Activated T-cell treated with anti-CD3 and anti-CD28 coated beads for 1 hour (primary cell): ENCODE results near the gene RNASE9.
"Not testable (repeated sequence)": the region's sequence is repeated elsewhere in the genome, so short reads cannot be mapped to it uniquely, and the experiment has no call there.

Source experiments
- DNase-seq: peaks from one replicate; pipeline ENCODE4 v3.0.0-alpha.2; 2020; ENCODE audit warnings: low read depth

The RNASE9 gene

GRCh38 chr14:20572382-20572990 lies 11.6 kb upstream of the RNASE9 start:
- DNase-seq, result not testable (repeated sequence)

- DNase-seq, result not testable (repeated sequence)
These were observed 9.9 kb upstream of the RNASE9 start for GRCh38 chr14:20570720-20571119.

- DNase-seq, result not testable (repeated sequence)
These were observed 9.0 kb upstream of the RNASE9 start for GRCh38 chr14:20569865-20570264.

- no peak for DNase-seq
These were observed 8.2 kb upstream of the RNASE9 start for GRCh38 chr14:20569066-20569465.

GRCh38 chr14:20568393-20568792 lies 7.5 kb upstream of the RNASE9 start:
- no peak for DNase-seq

GRCh38 chr14:20567199-20567598 lies 6.4 kb upstream of the RNASE9 start:
- not testable (repeated sequence) for DNase-seq

- DNase-seq, result no peak
These were observed 3.7 kb upstream of the RNASE9 start for GRCh38 chr14:20564501-20564997.

- no peak for DNase-seq
These were observed 3.1 kb upstream of the RNASE9 start for GRCh38 chr14:20563971-20564370.

GRCh38 chr14:20559461-20559904 lies 1.4 kb downstream of the RNASE9 start:
- DNase-seq, result no peak

GRCh38 chr14:20557212-20557542 lies 3.7 kb downstream of the RNASE9 start:
- DNase-seq, result no peak

- DNase-seq, result no peak
These were observed 4.2 kb downstream of the RNASE9 start for GRCh38 chr14:20556500-20557211.

- DNase-seq, result no peak
These were observed 5.0 kb downstream of the RNASE9 start for GRCh38 chr14:20555845-20556244.

- no peak for DNase-seq
These were observed 7.8 kb downstream of the RNASE9 start for GRCh38 chr14:20553024-20553423.

- no peak for DNase-seq
These were observed 9.2 kb downstream of the RNASE9 start for GRCh38 chr14:20551606-20552005.

- DNase-seq, result no peak
These were observed 9.9 kb downstream of the RNASE9 start for GRCh38 chr14:20550926-20551325.

GRCh38 chr14:20548414-20549158 lies 12.3 kb downstream of the RNASE9 start:
- DNase-seq, result no peak

- DNase-seq, result no peak
These were observed 14.0 kb downstream of the RNASE9 start for GRCh38 chr14:20546877-20547276.

GRCh38 chr14:20539906-20540305 lies 20.9 kb downstream of the RNASE9 start:
- no peak for DNase-seq

- peak; percentile 66 for DNase-seq
These were observed 29.9 kb downstream of the RNASE9 start for GRCh38 chr14:20530771-20531571.

- DNase-seq, result no peak
These were observed 31.0 kb downstream of the RNASE9 start for GRCh38 chr14:20529806-20530205.

- no peak for DNase-seq
These were observed 36.8 kb downstream of the RNASE9 start for GRCh38 chr14:20524027-20524426.

GRCh38 chr14:20522332-20522731 lies 38.5 kb downstream of the RNASE9 start:
- DNase-seq, result no peak
